GM12891 (cell line): Measurements from ENCODE around the gene GUCA1A.

ENCODE experiments used
- PAX5 ChIP-seq: IDR thresholded peaks from 2 replicates; pipeline ENCODE4 v1.6.1; 2011; ENCODE audit warnings: low read length, moderate library complexity, mild to moderate bottlenecking; ENCODE audit not compliant: insufficient read depth, severe bottlenecking
- POLR2AphosphoS5 ChIP-seq: IDR thresholded peaks from 2 replicates; pipeline ENCODE4 v1.6.1; 2011; ENCODE audit warnings: low read depth, low read length, control low read depth

DNA sequence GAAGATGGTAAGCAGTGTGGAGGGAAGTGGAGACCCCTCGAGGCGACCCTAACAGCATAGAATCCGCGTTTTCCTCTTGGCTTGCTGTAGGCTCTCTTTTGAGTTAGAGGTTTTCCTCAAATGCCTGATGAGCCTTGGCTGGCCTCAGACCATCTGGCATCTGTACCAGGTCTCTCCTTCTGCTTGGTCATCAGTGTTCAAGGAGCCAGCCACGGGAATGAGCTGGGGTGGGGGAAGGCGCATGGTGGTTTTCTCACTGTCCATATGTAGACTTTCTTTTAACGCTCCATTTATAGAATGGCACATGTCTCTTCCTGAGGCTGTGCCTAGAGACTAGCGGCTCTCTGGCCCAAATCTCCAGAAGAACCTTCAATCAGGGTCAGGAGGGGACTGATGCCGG is 8.1 kb upstream of the GUCA1A start:
- TF ChIP-seq POLR2AphosphoS5 (no peak), PAX5 (no peak)
